ENCODE results near the gene RFX2. TPM values are rescaled to one million over a fixed set of nuclear protein-coding genes. Genes with fewer than 3 reads are reported as not detected.

Gene RFX2
- total and polyA plus RNA-seq, 9 of the 15 experiments (the other 6 are each of a cell fraction or from before 2014, with no cell fraction given), result 3.6 to 18.7 (median 8.7) TPM

DNA sequence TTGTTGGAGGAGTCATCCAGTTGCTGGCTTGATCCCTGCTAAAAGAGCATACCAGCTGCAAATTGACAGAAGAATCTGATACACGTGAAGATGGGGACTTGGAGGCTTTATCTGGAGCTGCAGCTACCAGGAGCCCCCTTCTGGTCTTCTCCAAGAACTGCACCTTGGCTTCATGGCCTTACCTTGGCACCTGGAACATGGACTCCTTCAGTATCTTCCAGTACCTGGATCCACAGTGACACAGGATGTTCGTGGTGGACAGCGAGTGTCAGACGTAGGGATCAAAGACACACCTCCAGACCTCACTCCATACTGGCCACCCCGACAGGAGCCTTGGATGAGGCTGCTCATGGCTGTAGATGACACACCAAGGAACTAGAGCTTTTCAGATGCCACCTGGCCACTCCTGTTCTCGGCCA is 15.3 kb upstream of the RFX2 start (continued):
- TF ChIP-seq, protein P1, sequence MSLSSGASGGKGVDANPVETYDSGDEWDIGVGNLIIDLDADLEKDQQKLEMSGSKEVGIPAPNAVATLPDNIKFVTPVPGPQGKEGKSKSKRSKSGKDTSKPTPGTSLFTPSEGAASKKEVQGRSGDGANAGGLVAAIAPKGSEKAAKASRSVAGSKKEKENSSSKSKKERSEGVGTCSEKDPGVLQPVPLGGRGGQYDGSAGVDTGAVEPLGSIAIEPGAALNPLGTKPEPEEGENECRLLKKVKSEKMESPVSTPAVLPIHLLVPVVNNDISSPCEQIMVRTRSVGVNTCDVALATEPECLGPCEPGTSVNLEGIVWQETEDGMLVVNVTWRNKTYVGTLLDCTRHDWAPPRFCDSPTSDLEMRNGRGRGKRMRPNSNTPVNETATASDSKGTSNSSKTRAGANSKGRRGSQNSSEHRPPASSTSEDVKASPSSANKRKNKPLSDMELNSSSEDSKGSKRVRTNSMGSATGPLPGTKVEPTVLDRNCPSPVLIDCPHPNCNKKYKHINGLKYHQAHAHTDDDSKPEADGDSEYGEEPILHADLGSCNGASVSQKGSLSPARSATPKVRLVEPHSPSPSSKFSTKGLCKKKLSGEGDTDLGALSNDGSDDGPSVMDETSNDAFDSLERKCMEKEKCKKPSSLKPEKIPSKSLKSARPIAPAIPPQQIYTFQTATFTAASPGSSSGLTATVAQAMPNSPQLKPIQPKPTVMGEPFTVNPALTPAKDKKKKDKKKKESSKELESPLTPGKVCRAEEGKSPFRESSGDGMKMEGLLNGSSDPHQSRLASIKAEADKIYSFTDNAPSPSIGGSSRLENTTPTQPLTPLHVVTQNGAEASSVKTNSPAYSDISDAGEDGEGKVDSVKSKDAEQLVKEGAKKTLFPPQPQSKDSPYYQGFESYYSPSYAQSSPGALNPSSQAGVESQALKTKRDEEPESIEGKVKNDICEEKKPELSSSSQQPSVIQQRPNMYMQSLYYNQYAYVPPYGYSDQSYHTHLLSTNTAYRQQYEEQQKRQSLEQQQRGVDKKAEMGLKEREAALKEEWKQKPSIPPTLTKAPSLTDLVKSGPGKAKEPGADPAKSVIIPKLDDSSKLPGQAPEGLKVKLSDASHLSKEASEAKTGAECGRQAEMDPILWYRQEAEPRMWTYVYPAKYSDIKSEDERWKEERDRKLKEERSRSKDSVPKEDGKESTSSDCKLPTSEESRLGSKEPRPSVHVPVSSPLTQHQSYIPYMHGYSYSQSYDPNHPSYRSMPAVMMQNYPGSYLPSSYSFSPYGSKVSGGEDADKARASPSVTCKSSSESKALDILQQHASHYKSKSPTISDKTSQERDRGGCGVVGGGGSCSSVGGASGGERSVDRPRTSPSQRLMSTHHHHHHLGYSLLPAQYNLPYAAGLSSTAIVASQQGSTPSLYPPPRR (CRISPR knock-in tag; IDR thresholded peaks at IDR 0.05; ENCODE audit: borderline replicate concordance), result no peak
- TF ChIP-seq, protein P2, sequence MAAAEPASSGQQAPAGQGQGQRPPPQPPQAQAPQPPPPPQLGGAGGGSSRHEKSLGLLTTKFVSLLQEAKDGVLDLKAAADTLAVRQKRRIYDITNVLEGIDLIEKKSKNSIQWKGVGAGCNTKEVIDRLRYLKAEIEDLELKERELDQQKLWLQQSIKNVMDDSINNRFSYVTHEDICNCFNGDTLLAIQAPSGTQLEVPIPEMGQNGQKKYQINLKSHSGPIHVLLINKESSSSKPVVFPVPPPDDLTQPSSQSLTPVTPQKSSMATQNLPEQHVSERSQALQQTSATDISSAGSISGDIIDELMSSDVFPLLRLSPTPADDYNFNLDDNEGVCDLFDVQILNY (CRISPR knock-in tag; IDR thresholded peaks at IDR 0.05), result no peak
- TF ChIP-seq ZNF561 (CRISPR knock-in tag; conservative IDR thresholded peaks at IDR 0.05) (no peak), ZNF408 (CRISPR knock-in tag; IDR thresholded peaks at IDR 0.05; ENCODE audit: low read depth) (no peak), MAFK (IDR thresholded peaks at IDR 0.05; ENCODE audit: low read length) (no peak), SP1 (CRISPR knock-in tag; IDR thresholded peaks at IDR 0.05) (0 out of 2 replicates have a peak, but pooled peaks have one; percentile 45), ETV5 (CRISPR knock-in tag; IDR thresholded peaks at IDR 0.05; ENCODE audit: low read depth) (no peak), SIN3B (IDR thresholded peaks at IDR 0.05; ENCODE audit: low read depth) (no peak), ZNF75A (CRISPR knock-in tag; IDR thresholded peaks at IDR 0.05) (no peak), MCM3 (IDR thresholded peaks at IDR 0.05) (no peak), ZFP36 (IDR thresholded peaks at IDR 0.05; ENCODE audit: low read depth, low read length, partially characterized antibody) (no peak), TOE1 (IDR thresholded peaks at IDR 0.05; ENCODE audit: borderline replicate concordance) (no peak), TOE1 (CRISPR knock-in tag; IDR thresholded peaks at IDR 0.05; ENCODE audit: borderline replicate concordance, low read depth) (no peak), MECOM (CRISPR knock-in tag; IDR thresholded peaks at IDR 0.05) (no peak), ZNF316 (IDR thresholded peaks at IDR 0.05) (no peak), SMARCC2 (IDR thresholded peaks at IDR 0.05; ENCODE audit: low read depth) (no peak)
- TF ChIP-seq, protein P3, sequence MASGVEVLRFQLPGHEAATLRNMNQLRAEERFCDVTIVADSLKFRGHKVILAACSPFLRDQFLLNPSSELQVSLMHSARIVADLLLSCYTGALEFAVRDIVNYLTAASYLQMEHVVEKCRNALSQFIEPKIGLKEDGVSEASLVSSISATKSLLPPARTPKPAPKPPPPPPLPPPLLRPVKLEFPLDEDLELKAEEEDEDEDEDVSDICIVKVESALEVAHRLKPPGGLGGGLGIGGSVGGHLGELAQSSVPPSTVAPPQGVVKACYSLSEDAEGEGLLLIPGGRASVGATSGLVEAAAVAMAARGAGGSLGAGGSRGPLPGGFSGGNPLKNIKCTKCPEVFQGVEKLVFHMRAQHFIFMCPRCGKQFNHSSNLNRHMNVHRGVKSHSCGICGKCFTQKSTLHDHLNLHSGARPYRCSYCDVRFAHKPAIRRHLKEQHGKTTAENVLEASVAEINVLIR (CRISPR knock-in tag; IDR thresholded peaks at IDR 0.05), result no peak
- TF ChIP-seq, protein P4, sequence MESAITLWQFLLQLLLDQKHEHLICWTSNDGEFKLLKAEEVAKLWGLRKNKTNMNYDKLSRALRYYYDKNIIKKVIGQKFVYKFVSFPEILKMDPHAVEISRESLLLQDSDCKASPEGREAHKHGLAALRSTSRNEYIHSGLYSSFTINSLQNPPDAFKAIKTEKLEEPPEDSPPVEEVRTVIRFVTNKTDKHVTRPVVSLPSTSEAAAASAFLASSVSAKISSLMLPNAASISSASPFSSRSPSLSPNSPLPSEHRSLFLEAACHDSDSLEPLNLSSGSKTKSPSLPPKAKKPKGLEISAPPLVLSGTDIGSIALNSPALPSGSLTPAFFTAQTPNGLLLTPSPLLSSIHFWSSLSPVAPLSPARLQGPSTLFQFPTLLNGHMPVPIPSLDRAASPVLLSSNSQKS (CRISPR knock-in tag; IDR thresholded peaks at IDR 0.05), result no peak
- TF ChIP-seq, protein P5, sequence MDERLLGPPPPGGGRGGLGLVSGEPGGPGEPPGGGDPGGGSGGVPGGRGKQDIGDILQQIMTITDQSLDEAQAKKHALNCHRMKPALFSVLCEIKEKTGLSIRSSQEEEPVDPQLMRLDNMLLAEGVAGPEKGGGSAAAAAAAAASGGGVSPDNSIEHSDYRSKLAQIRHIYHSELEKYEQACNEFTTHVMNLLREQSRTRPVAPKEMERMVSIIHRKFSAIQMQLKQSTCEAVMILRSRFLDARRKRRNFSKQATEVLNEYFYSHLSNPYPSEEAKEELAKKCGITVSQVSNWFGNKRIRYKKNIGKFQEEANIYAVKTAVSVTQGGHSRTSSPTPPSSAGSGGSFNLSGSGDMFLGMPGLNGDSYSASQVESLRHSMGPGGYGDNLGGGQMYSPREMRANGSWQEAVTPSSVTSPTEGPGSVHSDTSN (CRISPR knock-in tag; IDR thresholded peaks at IDR 0.05; ENCODE audit: low read depth), result no peak
- TF ChIP-seq, protein P5 (tag; conservative IDR thresholded peaks at IDR 0.05; ENCODE audit: low read depth), result no peak
